Measurements from ENCODE around the gene ADAMTS20. TPM values are rescaled to one million over a fixed set of nuclear protein-coding genes. Genes with fewer than 3 reads are reported as not detected.

Gene ADAMTS20
- total RNA-seq, 1 experiment from 2014 or later: 0.07 TPM

GRCh38 chr12:43556057-43556456 lies 4.1 kb upstream of the ADAMTS20 start:
- no peak overlapping the region for H3K4me3 ChIP-seq (ENCODE audit: low read depth, low read length)
- H3K36me3 ChIP-seq (ENCODE audit: control insufficient read depth, insufficient read depth, low read length): no peaks in the 10 kb centered on the region
- H3K4me1 Mint-ChIP-seq (ENCODE audit: low read depth, unreplicated experiment): no peaks in the 10 kb centered on the region
- intact Hi-C loops (cut with micrococcal nuclease; ENCODE audit: unreplicated experiment): no loop called here
- CTCF ChIA-PET: no interaction called here
- TF ChIP-seq CTCF (IDR thresholded peaks at IDR 0.05; ENCODE audit: insufficient read depth in 1 of 2, low read depth in 1 of 2, low read length in 1 of 2, severe bottlenecking in 1 of 2, unreplicated experiment in 1 of 2): no peak
- no TSS peak for BruUV-seq (replicated peaks)
- no peaks in the 10 kb centered on the region for H3K4me1 ChIP-seq
- H3K9me3 Mint-ChIP-seq (ENCODE audit: unreplicated experiment): peaks cover 22% of the 10 kb centered on the region
- no peaks in the 10 kb centered on the region for H3K27me3 ChIP-seq (replicated peaks; ENCODE audit: control insufficient read depth, insufficient read depth, low read length)
- H3K27me3 Mint-ChIP-seq (ENCODE audit: insufficient read depth, unreplicated experiment): peaks cover 5% of the 10 kb centered on the region
- no peaks in the 10 kb centered on the region for H3K36me3 Mint-ChIP-seq (ENCODE audit: insufficient read depth, unreplicated experiment)
- peaks cover 13% of the 10 kb centered on the region for H3K9me3 ChIP-seq
- no peak overlapping the region for H3K27ac Mint-ChIP-seq (ENCODE audit: unreplicated experiment)
- no peak overlapping the region for H3K4me3 Mint-ChIP-seq (ENCODE audit: unreplicated experiment)
- DNase-seq: no peak
- POLR2A ChIA-PET: no interaction called here

DNA sequence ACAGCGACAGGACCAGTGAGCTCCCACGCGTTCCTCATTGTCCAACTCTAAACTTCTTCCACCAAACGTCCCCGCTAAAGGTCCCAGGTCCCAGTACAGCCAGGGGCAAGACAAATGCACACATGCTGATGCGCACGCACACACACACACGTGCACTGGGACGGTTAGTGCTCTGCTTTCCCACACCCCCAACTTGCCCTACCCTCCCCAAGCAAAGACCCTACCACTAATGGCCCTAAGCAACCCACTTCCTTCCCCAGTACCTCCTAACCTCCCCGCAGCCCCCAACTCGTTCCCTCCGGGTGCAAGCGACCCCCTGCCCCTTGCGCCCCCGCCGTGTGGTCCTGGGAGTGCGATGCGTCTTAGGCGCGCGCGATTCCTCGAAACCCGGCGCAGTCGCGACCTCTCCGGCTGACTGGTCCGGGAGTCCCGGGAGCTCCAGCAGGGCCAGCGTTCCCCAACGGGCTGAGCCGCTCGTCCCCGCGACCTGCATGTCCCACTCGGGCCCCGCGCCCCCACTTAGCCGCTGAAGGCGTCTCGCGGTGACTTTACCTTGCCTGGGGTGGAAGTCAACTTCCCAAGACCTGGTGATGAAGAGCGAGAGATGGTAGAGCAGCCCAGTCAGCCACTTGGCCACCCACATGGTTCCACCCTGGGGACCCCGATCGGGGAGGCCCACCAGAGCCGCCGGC lies 578 bp downstream of the ADAMTS20 start:
- ChIA-PET POLR2A (no interaction called here), CTCF (no interaction called here)
- Mint-ChIP-seq H3K4me1 (ENCODE audit: low read depth, unreplicated experiment) (no peaks in the 10 kb centered on the region), H3K27ac (ENCODE audit: unreplicated experiment) (no peak overlapping the region), H3K36me3 (ENCODE audit: insufficient read depth, unreplicated experiment) (no peaks in the 10 kb centered on the region), H3K4me3 (ENCODE audit: unreplicated experiment) (no peak overlapping the region), H3K9me3 (ENCODE audit: unreplicated experiment) (peaks cover 5% of the 10 kb centered on the region), H3K27me3 (ENCODE audit: insufficient read depth, unreplicated experiment) (no peaks in the 10 kb centered on the region)
- no peaks in the 10 kb centered on the region for H3K4me1 ChIP-seq
- H3K9me3 ChIP-seq: peaks cover 10% of the 10 kb centered on the region
- no peak for DNase-seq
- no peaks in the 10 kb centered on the region for H3K36me3 ChIP-seq (ENCODE audit: control insufficient read depth, insufficient read depth, low read length)
- BruUV-seq (replicated peaks): no TSS peak
- TF ChIP-seq CTCF (IDR thresholded peaks at IDR 0.05; ENCODE audit: insufficient read depth in 1 of 2, low read depth in 1 of 2, low read length in 1 of 2, severe bottlenecking in 1 of 2, unreplicated experiment in 1 of 2): no peak
- intact Hi-C loops (cut with micrococcal nuclease; ENCODE audit: unreplicated experiment): no loop called here
- H3K4me3 ChIP-seq (ENCODE audit: low read depth, low read length): no peak overlapping the region
- no peaks in the 10 kb centered on the region for H3K27me3 ChIP-seq (replicated peaks; ENCODE audit: control insufficient read depth, insufficient read depth, low read length)

DNA sequence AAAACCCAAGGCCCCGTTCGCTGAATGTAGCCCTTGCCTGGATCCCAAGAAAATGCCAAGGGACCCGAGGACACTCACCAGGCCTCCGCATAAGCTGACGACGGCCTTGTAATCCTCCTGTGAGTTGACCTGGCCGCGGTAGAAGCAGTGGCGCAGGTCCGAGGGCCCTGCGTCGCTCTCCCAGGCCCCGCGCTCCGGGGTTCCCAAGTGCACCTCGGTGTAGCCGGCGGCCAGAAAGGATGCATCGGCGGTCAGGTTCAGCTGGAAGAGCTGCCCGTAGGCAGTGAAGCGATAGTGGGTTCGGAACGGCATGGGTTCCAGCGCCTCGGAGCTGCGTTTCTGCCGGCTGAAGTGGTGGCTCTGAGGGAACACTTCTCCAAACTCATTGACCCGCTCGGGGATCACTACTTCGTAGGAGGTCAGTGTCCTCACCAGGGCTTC lies 1.2 kb downstream of the ADAMTS20 start:
- no peak overlapping the region for H3K27ac Mint-ChIP-seq (ENCODE audit: unreplicated experiment)
- Histone ChIP-seq H3K4me3 (ENCODE audit: low read depth, low read length) (no peak overlapping the region), H3K4me1 (no peaks in the 10 kb centered on the region), H3K9me3 (peaks cover 4% of the 10 kb centered on the region; the same call in 1 of the 2 replicates), H3K27me3 (replicated peaks; ENCODE audit: control insufficient read depth, insufficient read depth, low read length) (no peaks in the 10 kb centered on the region), H3K36me3 (ENCODE audit: control insufficient read depth, insufficient read depth, low read length) (no peaks in the 10 kb centered on the region)
- CTCF ChIA-PET: no interaction called here
- no peak for DNase-seq
- no peaks in the 10 kb centered on the region for H3K27me3 Mint-ChIP-seq (ENCODE audit: insufficient read depth, unreplicated experiment)
- H3K9me3 Mint-ChIP-seq (ENCODE audit: unreplicated experiment): no peaks in the 10 kb centered on the region
- POLR2A ChIA-PET: no interaction called here
- H3K4me3 Mint-ChIP-seq (ENCODE audit: unreplicated experiment): no peak overlapping the region
- TF ChIP-seq CTCF (IDR thresholded peaks at IDR 0.05; ENCODE audit: insufficient read depth in 1 of 2, low read depth in 1 of 2, low read length in 1 of 2, severe bottlenecking in 1 of 2, unreplicated experiment in 1 of 2): no peak
- no peaks in the 10 kb centered on the region for H3K36me3 Mint-ChIP-seq (ENCODE audit: insufficient read depth, unreplicated experiment)
- no peaks in the 10 kb centered on the region for H3K4me1 Mint-ChIP-seq (ENCODE audit: low read depth, unreplicated experiment)
- intact Hi-C loops (cut with micrococcal nuclease; ENCODE audit: unreplicated experiment): no loop called here
- no TSS peak for BruUV-seq (replicated peaks)

Measured in Caco-2 (cell line).